ENCODE results near the gene CEP95.

The CEP95 gene

GRCh38 chr17:64499805-64500486, 6.8 kb upstream of the CEP95 start:
- H3K4me3 ChIP-seq (ENCODE audit: low read depth, low read length): no peak overlapping the region
- H3K36me3 ChIP-seq (ENCODE audit: control insufficient read depth in 2 of 2, insufficient read depth in 1 of 2, low read length in 2 of 2): peaks cover 28 to 73% of the 10 kb centered on the region in 2 experiments
- TF ChIP-seq ZNF133 (tag by site-specific recombination; IDR thresholded peaks at IDR 0.05) (no peak), PRDM6 (tag by site-specific recombination; IDR thresholded peaks at IDR 0.05) (no peak), ZNF488 (tag by site-specific recombination; IDR thresholded peaks at IDR 0.05) (no peak), ZNF433 (tag by site-specific recombination; IDR thresholded peaks at IDR 0.05; ENCODE audit: low read depth) (no peak), BCL6B (tag by site-specific recombination; IDR thresholded peaks at IDR 0.05) (no peak), KLF10 (tag by site-specific recombination; IDR thresholded peaks at IDR 0.05) (no peak), ZNF585B (tag by site-specific recombination; IDR thresholded peaks at IDR 0.05) (no peak), PRDM10 (tag by site-specific recombination; IDR thresholded peaks at IDR 0.05) (peak; percentile 76), ZNF610 (tag by site-specific recombination; IDR thresholded peaks at IDR 0.05; ENCODE audit: borderline replicate concordance) (no peak), PATZ1 (tag by site-specific recombination; IDR thresholded peaks at IDR 0.05) (no peak), ZNF843 (tag by site-specific recombination; IDR thresholded peaks at IDR 0.05) (no peak), ZNF600 (tag by site-specific recombination; IDR thresholded peaks at IDR 0.05) (peak; percentile 93), ZBTB6 (tag by site-specific recombination; IDR thresholded peaks at IDR 0.05) (no peak), ZNF26 (tag by site-specific recombination; IDR thresholded peaks at IDR 0.05) (no peak), ZNF645 (tag by site-specific recombination; IDR thresholded peaks at IDR 0.05) (no peak)
- ChIA-PET POLR2A (no interaction called here), CTCF (interaction anchor here (0.6 to 0.7 kb wide), 3 partner anchors 45 to 636 kb away, joined by 3 to 4 read pairs (median 3); no protein-coding TSS in a partner anchor)
- no peaks in the 10 kb centered on the region for H3K4me1 ChIP-seq (ENCODE audit: control insufficient read depth, insufficient read depth, low read length)
- no peaks in the 10 kb centered on the region for H3K9me3 ChIP-seq (ENCODE audit: control insufficient read depth, insufficient read depth, low read depth, low read length)
- no peak overlapping the region for H3K27ac ChIP-seq (ENCODE audit: extremely low read depth, low read depth, low read length)
